Measurements from ENCODE around the gene APBA2. TPM values are rescaled to one million over a fixed set of nuclear protein-coding genes. Genes with fewer than 3 reads are reported as not detected.

Gene APBA2
- total RNA-seq, 4 donors from 2014 or later, result 1.3 to 7.0 (median 2.4) TPM

DNA sequence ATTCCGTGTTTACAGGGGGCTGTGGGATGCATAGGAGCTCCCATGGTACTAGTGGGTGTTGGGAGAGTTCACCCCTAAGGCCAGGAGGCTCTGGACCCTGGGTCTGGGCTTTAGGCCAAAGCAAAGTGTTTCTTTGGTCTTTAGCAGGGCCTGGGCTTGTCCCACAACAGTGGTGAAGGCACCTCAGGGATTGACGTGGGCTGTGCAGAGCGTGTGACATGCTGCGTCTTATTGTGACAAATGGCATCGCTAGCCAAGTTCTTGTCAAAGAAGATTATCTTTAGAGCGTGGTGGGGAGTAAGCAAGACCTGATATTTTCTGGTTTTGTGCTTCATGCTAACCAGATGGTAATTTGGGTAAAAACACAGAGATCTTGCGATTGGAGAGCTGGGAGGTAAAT lies 170.1 kb downstream of the APBA2 start:
- 68% methylated on average over 7 of the region's 7 CpGs for WGBS
- no peak for TF ChIP-seq EP300 (IDR thresholded peaks at IDR 0.05)

DNA sequence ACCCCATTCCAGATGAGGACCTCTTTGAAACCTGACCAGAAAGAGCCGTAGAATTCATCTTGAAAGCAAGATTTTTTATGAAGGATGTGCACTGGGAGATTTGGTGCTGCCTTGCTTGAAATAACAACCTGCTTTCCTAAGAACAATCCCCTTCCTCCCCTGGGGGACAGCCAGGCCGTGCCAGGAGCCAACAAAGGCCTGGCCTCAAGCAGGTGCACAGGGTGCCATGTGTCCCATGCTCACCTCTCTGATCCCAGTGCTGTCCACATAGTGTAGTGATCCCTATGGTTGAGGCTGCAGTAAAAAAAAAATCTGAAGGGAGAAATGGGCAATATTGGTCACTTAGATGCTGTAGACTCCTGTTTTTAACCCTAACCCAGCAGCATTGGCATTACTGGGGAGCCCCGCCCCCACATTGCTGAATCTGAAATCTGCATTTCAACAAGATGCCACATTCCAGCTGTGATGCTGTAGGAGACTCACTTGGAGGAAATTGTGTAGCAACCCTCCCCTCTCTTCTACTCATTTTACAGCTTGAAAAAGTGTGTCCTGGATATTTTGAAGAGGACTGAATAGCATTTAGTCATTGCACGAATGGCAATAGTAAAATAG lies 171.2 kb downstream of the APBA2 start:
- no peak for TF ChIP-seq POLR2A (IDR thresholded peaks at IDR 0.05)
- Histone ChIP-seq H3K27ac (no peak overlapping the region), H3K4me3 (no peak overlapping the region), H3K9me3 (peaks cover 4% of the 10 kb centered on the region), H3K36me3 (no peaks in the 10 kb centered on the region), H3K27me3 (no peaks in the 10 kb centered on the region), H3K4me1 (no peaks in the 10 kb centered on the region)
- 74% methylated on average over 4 of the region's 4 CpGs for WGBS
- no peak for DNase-seq (ENCODE audit: low spot score in 2 of 2)

More for the DNA sequence above, 170.1 kb downstream of the APBA2 start:
- H3K27me3 ChIP-seq, result no peaks in the 10 kb centered on the region
- no peaks in the 10 kb centered on the region for H3K4me1 ChIP-seq
- H3K36me3 ChIP-seq, result no peaks in the 10 kb centered on the region
- no peak for DNase-seq (ENCODE audit: low spot score in 2 of 2)
- peaks cover 4% of the 10 kb centered on the region for H3K9me3 ChIP-seq
- no peak overlapping the region for H3K4me3 ChIP-seq
- H3K27ac ChIP-seq, result no peak overlapping the region

GRCh38 chr15:29057856-29058255 lies 172.1 kb downstream of the APBA2 start:
- H3K27ac ChIP-seq, result no peak overlapping the region
- 87% methylated on average over 8 of the region's 8 CpGs for WGBS
- H3K36me3 ChIP-seq, result no peaks in the 10 kb centered on the region
- H3K4me1 ChIP-seq, result no peaks in the 10 kb centered on the region
- H3K27me3 ChIP-seq, result no peaks in the 10 kb centered on the region
- H3K4me3 ChIP-seq, result no peak overlapping the region
- H3K9me3 ChIP-seq, result peaks cover 4% of the 10 kb centered on the region
- DNase-seq (ENCODE audit: low spot score in 2 of 2), result no peak
- TF ChIP-seq CTCF (IDR thresholded peaks at IDR 0.05) (no peak), POLR2AphosphoS5 (IDR thresholded peaks at IDR 0.05) (no peak)

- 87% methylated on average over 6 of the region's 6 CpGs for WGBS
- no peaks in the 10 kb centered on the region for H3K4me1 ChIP-seq
- TF ChIP-seq EP300 (IDR thresholded peaks at IDR 0.05), result no peak
- no peak for TF ChIP-seq CTCF (IDR thresholded peaks at IDR 0.05)
- no peak for TF ChIP-seq POLR2A (IDR thresholded peaks at IDR 0.05)
- no peak for TF ChIP-seq POLR2AphosphoS5 (IDR thresholded peaks at IDR 0.05)
Observed at GRCh38 chr15:29058903-29059539, 173.2 kb downstream of the APBA2 start.

DNA sequence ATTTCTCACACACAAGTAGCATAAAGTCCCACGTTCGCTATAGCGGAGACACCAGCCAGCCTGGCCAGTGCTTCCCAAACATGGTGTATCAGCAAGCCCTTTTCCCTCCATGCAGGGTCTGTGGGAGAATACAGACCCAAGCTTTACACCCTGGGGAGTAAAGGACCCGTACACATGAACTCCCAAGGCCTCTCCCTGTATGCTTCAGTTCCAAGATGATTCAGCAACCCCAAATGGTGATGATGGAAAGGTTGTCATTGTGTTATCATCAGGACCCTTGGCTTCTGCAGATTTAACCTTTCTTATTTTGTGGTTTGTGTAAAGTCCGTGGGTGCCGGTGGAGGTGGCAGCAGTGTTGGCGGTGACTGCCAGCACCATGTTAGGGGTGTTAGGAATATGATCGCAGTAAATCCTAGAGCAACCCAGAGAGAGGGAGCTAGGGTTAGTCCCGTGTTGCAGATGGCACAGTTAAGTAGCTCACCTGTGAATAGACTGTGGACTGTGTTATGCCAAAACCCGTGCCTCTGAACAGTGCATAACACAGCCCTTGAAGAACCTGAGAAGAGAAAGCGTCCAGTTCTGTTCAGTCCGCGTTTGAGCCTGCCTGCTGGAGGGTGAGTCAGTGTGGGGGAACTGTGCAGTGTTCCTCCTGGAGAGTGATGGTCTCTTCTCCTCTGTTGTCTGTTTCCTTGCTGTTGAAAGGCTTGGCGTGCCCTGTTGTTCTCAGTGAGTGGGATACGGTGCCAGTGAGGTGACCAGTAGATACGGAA lies 174.3 kb downstream of the APBA2 start:
- 96% methylated on average over 16 of the region's 16 CpGs for WGBS
- Histone ChIP-seq H3K9me3 (no peaks in the 10 kb centered on the region), H3K27me3 (peaks cover 3% of the 10 kb centered on the region), H3K4me1 (no peaks in the 10 kb centered on the region), H3K36me3 (no peaks in the 10 kb centered on the region), H3K4me3 (no peak overlapping the region), H3K27ac (no peak overlapping the region)
- TF ChIP-seq POLR2AphosphoS5 (IDR thresholded peaks at IDR 0.05) (no peak), CTCF (IDR thresholded peaks at IDR 0.05) (no peak), EP300 (IDR thresholded peaks at IDR 0.05) (no peak), POLR2A (IDR thresholded peaks at IDR 0.05) (no peak)
- DNase-seq (ENCODE audit: low spot score in 2 of 2), result no peak

More at GRCh38 chr15:29058903-29059539, 173.2 kb downstream of the APBA2 start:
- no peak overlapping the region for H3K27ac ChIP-seq
- no peaks in the 10 kb centered on the region for H3K9me3 ChIP-seq
- DNase-seq (ENCODE audit: low spot score in 2 of 2), result no peak
- H3K27me3 ChIP-seq, result no peaks in the 10 kb centered on the region
- H3K36me3 ChIP-seq, result no peaks in the 10 kb centered on the region
- no peak overlapping the region for H3K4me3 ChIP-seq

DNA sequence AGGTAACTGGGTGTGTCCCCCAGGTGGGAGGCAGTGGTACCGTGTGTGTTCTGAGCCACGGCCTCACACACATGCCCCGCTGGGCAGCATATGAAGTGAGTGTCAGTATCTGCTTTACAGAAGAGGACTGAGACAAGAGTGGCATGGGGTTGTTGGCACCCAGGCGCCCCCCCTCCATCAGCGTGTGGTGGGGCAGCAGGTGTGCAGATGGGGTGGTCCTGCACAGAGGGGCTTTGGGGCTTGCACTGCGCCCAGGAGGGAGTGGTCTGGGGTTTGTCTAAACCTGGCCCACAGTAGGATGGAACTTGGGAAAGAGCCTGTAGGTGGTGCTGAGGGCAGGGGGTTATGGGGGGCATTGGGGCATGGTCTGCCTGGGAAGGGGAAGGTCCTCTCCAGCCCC lies 176.0 kb downstream of the APBA2 start:
- WGBS, result 81% methylated on average over 6 of the region's 6 CpGs
- H3K27ac ChIP-seq, result no peak overlapping the region
- TF ChIP-seq EP300 (IDR thresholded peaks at IDR 0.05) (no peak), POLR2A (IDR thresholded peaks at IDR 0.05) (no peak), POLR2AphosphoS5 (IDR thresholded peaks at IDR 0.05) (no peak), CTCF (IDR thresholded peaks at IDR 0.05) (no peak)
- H3K27me3 ChIP-seq, result peaks cover 3% of the 10 kb centered on the region
- no peak overlapping the region for H3K4me3 ChIP-seq
- no peaks in the 10 kb centered on the region for H3K4me1 ChIP-seq
- peak in 1 of 2 donors; percentile 48 for DNase-seq (ENCODE audit: low spot score in 2 of 2)
- no peaks in the 10 kb centered on the region for H3K9me3 ChIP-seq
- no peaks in the 10 kb centered on the region for H3K36me3 ChIP-seq
